ENCODE data around the gene DOCK11. TPM values are rescaled to one million over a fixed set of nuclear protein-coding genes. Genes with fewer than 3 reads are reported as not detected.

DOCK11 gene
- polyA plus RNA-seq, 5 donors, result 11.6 to 26.2 (median 17.7) TPM

DNA sequence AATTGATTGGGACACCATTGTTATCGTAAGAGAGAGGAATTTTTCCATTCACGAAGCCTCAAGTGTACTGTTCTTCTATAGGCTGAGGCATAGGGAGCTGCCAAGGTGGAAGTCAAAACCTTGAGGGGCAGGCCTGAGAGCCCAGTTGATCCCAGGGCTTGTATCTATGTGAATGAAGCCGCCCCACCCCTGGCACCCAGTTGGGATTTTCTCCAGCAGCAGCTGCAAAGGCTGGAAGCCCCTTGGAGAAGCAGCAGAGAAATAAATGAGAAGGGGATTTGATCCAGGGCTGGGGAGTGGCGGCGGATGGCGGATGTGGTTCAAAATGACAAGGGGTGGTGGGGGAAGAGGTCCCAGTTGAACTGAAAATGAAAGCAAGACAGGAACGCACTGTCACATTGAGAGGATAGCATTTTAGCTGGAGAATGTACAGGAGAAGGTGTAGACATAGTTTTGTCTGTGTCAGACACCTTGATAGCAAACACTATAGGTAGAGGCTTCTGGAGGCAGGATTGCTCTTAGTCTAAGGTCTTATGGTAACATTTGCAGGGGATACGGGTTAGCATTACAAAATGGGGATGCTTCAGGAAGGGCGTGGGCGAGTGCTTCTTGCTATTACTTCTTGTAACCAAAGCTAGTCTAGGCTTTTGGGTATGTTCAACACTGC is 32.6 kb downstream of the DOCK11 start:
- no peak for DNase-seq

DNA sequence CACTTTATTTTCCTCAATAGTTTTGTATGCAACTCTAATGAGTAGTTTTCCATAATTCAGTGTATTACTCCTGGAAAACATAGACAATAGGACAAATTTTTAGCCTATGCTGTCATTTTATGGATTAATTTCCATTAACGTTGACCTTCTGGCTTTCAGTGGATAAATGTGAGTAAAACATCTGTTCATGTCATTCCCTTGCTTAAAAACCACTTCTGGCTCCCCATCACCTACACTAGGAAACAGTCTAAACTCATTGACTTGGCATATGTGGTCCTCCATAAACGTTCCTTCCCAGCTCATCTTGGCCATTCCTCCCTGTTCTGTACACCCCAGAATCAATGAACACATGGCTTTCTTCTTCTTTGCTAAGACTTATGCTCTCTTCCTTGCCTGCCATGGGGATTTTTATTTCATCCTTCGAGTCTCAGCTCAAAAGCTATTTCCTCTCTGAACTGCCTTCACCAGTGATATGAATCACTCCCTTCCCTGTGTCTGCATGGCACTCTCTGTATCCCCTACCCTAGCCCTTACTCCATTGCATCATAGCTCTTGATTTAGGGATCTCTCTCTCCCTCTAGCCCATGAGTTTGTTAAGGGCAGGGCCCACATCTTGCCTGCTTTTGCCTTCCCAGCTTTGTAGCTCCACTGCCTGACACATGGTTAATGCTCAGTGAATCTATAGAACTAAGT is 34.8 kb downstream of the DOCK11 start:
- no peak for DNase-seq

DNA sequence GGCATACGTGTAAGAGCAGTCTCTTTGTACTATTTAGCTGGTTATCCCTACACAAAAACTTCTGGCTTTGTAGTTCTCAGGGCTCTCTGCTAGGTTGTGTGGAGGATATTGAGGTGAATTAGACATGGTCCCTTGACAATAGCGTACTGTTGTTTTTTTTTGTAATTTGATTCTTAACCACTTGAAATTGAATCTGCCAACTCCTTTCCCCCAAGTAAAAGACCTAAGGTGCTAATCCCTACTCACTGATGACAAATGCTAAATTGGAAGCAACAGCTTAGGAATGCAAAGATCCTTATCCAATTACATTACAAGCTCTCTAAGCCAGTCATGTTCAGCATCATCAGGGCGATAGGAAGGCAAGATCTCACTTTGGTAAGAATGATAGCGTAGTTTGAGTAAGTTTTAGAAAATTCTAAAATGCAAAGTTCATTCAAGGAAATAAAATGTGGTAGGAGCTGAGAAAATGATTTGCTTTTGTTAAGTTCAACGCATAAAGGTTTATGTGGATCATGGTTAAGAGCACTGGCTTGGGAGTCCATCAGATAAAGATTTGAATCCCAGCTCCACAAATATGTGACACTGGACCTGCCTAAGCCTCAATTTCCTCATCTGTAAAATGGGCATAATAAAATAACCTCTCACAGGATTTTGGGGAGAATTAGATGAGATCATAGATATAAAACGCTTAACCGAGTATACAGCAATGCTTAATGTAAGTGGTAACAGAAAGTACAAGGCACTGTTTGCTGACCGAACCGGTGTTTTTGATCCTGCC is 39.3 kb downstream of the DOCK11 start:
- no peak for DNase-seq

DNA sequence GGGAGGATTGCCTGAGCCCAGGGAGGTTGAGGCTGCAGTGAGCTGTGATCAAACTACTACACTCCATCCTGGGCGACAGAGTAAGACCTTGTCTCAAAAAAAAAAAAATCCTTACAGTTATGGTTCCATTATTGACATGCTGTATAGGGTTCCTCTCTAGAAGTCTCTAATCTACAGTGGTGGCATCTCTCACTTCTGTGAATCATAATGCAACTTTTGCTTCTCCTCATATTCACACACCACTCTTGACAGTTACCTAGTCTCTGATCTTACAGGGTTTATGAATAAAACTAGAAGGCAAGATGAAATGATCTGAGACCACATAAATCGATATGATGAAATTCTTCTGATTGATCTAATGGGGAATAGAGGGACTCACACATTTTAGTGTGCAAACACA is 40.6 kb downstream of the DOCK11 start:
- DNase-seq, result no peak

- no peak for DNase-seq
Measured at GRCh38 chrX:118536687-118537461, 41.3 kb downstream of the DOCK11 start.

DNA sequence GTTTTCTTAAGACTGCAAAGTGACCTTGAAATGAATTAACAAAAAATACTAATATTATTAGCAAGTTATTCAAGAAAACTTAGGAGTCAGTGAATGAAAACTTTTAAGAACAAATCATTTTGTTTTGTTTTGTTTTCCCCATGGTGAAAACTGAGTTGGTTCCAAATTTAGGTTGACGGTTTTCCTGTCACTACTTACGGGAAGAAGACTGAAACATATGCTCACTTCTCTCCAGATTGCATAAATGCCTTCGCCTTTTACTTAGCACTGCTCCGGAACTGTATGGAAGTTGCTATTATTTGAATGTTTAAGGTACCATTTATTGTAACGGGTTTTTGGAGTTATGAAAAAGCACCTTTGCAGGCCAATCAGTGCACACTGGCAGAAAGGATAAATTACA is 42.8 kb downstream of the DOCK11 start:
- DNase-seq, result no peak

DNA sequence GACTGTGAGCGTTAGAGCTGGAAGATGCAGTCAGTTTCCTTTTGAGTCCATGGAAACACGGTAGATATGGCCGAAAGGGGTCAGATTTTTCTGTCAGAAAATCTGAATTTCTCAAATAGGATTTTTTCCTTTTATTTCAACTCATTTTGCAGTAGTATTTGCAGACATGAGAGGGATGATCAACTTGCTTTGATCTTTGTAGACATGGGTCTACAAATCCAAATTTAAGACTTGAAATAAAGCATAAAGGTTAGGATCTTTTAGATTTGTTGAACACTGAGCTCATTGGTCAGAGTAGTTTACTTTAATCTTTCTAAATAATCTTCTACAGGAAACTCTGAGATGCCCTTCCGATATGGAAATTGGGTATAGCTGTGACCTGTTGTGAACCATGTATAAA is 44.7 kb downstream of the DOCK11 start:
- no peak for DNase-seq

- DNase-seq, result no peak
Measured at GRCh38 chrX:118541482-118541881, 45.9 kb downstream of the DOCK11 start.

GRCh38 chrX:118545510-118545909 is 49.9 kb downstream of the DOCK11 start:
- no peak for DNase-seq

DNA sequence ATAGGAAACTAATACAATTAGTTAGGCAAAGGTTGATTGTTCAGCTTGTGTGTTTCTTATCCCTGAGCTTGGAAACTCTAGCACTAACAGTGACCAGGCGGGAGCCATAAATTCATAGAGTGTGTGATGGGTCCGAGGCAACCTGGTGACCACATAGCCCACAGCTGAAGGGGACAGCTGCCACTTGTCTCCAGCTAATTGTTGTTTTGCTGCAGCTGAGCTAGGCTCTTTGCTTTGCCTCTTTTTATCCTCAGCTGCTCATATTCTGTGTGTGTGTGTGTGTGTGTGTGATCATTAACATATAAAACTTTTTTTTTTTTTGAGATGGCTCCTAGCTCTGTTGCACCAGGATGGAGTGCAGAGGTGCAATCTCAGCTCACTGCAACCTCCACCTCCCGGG is 53.2 kb downstream of the DOCK11 start:
- DNase-seq, result no peak

DNA sequence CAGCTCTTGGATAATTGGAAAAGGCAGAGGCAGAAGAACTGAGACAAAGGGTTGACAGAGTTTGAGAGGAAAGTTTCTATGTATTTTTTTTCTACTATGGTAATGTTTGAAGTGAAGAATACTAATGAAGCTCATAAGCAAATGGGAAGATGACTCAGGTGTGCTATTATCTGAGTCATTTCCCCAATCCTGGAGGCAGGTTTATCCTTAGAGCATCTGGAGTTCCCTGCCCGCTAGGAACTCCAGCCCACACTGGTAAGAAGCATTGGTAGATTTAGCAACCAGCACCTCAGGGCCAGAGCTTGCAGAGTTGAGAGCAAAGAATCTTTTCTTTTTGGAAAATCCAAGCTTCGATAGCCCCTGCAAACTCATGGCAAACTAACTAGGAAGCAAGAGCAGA is 55.2 kb downstream of the DOCK11 start:
- DNase-seq, result no peak

DNA sequence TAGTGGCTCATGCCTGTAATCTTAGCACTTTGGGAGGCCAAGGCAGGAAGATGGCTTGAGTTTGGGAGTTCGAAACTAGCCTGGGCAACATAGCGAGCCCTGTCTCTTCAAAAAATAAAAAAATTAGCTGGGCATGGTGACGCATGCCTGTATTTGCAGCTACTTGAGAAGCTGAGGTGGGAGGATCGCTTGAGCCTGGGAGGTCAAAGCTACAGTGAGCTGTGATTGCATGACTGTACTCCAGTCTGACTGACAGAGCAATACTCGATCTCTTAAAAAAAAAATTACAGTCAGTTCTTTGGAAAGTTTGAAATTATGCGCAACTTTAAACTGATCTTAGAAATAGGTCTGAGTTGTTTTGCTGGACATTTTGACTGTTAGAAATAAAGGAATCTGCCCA is 55.8 kb downstream of the DOCK11 start:
- DNase-seq, result no peak

- peak; percentile 5 to 17 for DNase-seq
Measured at GRCh38 chrX:118552121-118552900, 56.7 kb downstream of the DOCK11 start.

DNA sequence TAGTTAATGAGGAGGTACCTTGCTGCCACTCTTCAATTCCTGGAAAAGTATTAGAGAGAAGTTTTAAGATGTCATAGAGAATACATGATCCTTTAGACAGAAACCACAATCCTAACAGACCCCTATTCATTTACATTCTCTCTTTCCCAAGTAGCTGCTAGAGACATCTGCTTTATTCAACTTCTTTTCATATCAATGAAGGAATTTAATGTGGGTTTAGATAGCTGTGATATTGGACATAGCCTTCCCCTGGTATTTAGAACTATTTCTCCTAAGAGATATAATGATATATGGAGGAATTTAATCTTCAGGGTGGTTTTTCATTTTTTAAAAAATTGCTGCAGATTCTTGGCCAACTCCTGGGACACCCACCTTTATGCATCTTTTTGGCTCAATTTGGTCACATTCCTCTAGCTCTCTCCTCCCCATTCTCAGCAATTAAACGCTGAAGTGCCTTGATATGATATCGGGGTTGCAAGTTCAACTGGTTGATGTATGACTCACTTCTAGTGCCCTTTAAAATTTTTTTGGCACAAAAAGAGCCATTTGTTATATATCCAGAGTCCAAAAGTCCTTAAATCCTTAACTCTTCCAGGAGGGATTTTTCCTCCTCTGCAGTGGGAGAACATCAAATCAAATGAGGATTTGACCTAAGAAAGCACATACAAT is 57.6 kb downstream of the DOCK11 start:
- no peak for DNase-seq

DNA sequence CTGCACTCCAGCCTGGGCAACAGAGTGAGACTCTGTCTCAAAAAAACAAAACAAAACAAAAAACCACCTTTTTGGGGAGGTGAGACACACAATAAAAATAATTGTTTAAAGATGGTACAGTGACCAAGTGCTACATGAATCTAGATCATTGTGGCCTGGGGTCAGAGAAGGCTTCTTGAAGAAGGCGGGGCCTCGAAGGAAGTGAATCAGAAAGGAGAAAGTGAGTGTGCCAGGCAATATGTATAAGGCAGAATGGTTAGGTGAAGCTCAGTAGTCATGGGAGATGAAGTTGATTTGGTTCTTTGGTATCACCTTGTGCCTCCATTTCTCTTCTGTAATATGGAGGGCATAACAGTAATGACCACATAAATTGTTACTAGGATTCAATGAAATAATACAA is 58.9 kb downstream of the DOCK11 start:
- no peak for DNase-seq

GRCh38 chrX:118558926-118559325 is 63.3 kb downstream of the DOCK11 start:
- DNase-seq, result no peak

DNA sequence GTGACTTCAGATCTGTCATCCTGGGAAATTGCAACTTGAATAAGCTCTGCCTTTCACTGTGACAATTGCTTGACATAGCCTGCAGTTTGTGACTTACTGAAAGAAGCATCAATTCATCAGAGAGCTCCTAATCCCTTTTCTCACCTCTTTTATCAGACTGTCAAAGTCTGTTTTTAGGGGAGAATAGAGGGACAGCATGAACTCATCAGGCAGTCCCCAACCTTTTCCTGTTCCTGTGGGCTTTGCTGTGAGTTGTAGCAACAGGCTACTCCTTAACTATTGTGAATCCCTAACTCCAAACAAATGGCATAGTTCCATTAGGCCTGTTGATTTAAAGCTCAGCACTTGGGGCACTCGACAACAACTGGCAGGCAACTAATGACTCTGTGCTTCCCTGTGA is 64.9 kb downstream of the DOCK11 start:
- DNase-seq, result no peak

- no peak for DNase-seq
Measured at GRCh38 chrX:118562582-118563164, 67.1 kb downstream of the DOCK11 start.

DNA sequence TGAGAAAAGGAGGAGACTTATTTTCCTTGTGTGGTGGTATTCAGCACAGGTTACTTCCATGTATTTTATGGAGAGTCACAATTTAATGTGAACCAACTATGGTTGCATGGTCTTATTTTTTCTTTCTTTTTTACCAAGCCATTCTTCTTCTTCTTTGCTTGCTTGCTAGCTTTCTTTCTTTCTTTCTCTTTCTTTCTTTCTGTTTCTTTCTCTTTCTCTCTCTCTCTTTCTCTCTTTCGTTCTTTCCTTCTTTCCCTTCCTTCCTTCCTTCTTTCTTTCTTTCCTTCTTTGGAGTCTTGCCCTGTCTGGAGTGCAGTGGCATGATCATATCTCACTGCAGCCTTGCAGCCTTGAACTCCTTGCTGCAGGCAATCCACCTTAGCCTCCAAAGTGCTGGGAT is 68.9 kb downstream of the DOCK11 start:
- DNase-seq, result no peak

DNA sequence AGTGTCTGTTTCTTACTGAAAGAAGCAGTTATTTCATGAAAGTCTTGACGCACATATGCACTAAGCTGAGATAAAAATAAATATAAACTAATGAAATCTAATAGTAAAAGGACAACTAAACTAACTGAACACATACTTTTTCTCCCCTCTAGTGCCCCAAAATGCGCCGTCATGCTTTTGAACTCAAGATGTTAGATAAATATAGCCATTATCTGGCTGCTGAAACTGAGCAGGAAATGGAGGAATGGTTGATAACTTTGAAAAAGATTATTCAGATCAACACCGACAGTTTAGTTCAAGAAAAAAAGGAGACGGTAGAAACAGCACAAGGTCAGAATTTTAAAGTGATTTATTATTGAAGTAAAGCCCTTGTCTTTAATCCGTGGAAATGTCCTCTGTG is 70.2 kb downstream of the DOCK11 start:
- no peak for DNase-seq
